Activated CD8-positive, alpha-beta memory T cell treated with anti-CD3 and anti-CD28 coated beads, Interleukin-2, amount 50 U/mL, for 24 hours (primary cell): Measurements from ENCODE around the gene PRKAG1.

ENCODE experiments used
- DNase-seq: peaks from one replicate; pipeline ENCODE4 v3.0.0-alpha.2; 2020; ENCODE audit errors: extremely low read depth

The PRKAG1 gene

DNA sequence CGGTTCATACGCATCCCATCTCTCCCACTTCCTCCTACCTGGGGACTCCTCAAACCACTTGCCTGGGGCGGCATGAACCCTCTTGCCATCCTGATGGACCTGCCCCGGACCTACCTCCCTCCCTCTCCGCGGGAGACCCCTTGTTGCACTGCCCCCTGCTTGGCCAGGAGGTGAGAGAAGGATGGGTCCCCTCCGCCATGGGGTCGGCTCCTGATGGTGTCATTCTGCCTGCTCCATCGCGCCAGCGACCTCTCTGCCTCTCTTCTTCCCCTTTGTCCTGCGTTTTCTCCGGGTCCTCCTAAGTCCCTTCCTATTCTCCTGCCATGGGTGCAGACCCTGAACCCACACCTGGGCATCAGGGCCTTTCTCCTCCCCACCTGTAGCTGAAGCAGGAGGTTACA, 36.8 kb downstream of the PRKAG1 start:
- no peak for DNase-seq

DNA sequence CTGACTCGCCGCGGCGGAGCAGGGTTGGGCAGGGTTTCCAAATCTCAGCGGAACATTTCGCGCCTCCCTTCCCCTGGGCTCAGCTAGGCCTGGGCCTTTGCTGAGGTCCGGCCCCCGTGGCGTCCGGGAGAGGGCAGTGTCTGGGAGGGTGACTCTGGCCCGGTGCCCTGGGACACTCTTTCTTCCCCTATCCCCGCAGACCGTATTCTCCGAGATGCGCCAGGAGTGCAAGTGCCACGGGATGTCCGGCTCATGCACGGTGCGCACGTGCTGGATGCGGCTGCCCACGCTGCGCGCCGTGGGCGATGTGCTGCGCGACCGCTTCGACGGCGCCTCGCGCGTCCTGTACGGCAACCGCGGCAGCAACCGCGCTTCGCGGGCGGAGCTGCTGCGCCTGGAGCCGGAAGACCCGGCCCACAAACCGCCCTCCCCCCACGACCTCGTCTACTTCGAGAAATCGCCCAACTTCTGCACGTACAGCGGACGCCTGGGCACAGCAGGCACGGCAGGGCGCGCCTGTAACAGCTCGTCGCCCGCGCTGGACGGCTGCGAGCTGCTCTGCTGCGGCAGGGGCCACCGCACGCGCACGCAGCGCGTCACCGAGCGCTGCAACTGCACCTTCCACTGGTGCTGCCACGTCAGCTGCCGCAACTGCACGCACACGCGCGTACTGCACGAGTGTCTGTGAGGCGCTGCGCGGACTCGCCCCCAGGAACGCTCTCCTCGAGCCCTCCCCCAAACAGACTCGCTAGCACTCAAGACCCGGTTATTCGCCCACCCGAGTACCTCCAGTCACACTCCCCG, 37.4 kb downstream of the PRKAG1 start:
- no peak for DNase-seq

DNA sequence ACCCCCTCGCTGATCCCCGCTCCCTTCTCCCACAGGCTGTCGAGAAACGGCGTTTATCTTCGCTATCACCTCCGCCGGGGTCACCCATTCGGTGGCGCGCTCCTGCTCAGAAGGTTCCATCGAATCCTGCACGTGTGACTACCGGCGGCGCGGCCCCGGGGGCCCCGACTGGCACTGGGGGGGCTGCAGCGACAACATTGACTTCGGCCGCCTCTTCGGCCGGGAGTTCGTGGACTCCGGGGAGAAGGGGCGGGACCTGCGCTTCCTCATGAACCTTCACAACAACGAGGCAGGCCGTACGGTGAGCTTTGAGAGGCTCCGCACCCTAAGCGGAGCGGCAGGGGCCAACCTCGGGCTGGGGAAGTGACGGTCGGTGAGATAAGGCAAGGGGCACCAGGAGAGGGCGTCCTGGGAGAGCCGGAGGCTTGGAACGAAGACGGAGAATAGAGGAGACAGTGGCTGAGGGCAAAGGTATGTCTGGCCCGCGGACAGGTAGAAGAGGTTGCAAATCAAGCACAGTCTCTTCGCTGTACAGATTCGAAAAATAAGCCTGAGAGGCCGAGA, 38.1 kb downstream of the PRKAG1 start:
- DNase-seq, result no peak

DNA sequence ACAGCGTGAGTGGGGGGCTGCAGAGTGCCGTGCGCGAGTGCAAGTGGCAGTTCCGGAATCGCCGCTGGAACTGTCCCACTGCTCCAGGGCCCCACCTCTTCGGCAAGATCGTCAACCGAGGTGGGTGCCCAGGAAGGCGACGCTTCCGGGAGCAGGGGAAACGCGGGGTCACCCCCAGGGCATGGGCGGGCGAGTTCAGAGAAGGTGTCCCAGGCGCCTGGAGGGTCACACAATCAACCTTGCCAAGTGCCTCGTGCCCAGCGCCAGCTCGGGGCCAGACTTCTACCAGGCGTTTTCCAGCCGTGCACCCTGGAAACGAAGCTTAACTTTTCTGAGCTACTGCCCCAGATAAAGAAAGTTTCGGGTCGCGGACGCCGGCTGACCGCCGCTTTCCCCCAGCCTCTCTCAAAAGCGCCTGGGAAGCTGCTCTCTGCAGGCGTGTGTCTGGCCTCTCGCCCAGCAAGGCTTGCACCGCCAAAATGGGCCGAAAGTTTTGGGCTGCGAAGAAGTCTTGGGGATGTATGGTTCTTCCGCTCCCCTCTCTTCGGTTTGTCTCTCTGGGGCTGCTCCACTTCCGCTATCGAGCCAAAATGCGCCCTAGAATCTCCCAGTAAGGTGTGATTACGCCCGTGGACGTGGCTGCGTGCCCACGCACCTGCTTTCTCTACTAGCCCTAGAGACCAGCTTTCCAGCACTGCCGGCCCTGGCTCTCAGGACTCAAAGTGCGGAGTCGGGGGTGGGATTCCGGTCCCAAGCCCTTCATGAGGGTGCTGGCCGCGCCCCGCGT, 38.8 kb downstream of the PRKAG1 start:
- no peak for DNase-seq

DNA sequence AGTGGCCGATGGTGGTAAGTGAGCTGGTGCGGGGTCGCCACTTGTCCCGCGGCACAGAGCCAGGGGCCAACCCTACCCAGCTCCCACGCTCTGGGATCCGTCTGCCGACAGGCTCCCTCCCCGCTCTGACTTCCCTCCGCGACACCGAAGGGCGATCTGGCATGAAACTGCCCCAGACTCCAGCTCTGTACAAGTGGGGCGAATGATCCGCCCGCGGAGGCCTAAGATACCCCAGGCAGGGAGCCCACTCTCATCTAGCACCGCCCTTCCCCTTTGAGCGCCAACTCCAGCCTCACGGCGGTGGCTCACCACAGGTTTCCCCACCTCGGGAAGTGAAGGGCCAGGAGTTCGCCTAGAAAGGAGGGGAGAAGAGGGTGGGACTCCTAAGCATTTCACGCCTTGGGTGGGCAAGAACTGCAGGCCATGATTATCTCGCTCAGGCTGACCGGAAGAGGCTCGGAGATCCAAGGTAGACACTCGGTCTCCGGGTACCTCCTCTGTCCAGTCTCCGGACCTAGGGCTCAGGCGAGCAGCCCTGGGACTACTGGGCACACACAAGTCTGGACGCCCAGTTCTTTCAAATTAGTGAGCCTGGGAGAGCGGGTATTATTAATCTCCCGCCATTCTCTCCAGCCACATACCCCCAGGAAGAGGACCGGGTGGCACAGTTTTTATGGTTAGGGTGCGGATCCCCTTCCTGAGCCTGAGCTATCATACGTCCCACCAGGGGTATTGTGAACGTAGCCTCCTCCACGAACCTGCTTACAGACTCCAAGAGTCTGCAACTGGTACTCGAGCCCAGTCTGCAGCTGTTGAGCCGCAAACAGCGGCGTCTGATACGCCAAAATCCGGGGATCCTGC, 39.6 kb downstream of the PRKAG1 start:
- DNase-seq, result no peak

DNA sequence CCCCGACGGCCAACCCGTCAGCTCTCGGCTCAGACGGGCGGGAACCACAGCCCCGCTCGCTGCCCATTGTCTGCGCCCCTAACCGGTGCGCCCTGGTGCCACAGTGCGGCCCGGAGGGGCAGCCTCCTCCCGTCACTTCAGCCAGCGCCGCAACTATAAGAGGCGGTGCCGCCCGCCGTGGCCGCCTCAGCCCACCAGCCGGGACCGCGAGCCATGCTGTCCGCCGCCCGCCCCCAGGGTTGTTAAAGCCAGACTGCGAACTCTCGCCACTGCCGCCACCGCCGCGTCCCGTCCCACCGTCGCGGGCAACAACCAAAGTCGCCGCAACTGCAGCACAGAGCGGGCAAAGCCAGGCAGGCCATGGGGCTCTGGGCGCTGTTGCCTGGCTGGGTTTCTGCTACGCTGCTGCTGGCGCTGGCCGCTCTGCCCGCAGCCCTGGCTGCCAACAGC, 40.3 kb downstream of the PRKAG1 start, which contains the start of gene WNT1:
TSS of gene WNT1 (plus strand) at position 32 of the 450 bp plus-strand sequence. CDS start at position 361, 329 bp downstream.
- no peak for DNase-seq

DNA sequence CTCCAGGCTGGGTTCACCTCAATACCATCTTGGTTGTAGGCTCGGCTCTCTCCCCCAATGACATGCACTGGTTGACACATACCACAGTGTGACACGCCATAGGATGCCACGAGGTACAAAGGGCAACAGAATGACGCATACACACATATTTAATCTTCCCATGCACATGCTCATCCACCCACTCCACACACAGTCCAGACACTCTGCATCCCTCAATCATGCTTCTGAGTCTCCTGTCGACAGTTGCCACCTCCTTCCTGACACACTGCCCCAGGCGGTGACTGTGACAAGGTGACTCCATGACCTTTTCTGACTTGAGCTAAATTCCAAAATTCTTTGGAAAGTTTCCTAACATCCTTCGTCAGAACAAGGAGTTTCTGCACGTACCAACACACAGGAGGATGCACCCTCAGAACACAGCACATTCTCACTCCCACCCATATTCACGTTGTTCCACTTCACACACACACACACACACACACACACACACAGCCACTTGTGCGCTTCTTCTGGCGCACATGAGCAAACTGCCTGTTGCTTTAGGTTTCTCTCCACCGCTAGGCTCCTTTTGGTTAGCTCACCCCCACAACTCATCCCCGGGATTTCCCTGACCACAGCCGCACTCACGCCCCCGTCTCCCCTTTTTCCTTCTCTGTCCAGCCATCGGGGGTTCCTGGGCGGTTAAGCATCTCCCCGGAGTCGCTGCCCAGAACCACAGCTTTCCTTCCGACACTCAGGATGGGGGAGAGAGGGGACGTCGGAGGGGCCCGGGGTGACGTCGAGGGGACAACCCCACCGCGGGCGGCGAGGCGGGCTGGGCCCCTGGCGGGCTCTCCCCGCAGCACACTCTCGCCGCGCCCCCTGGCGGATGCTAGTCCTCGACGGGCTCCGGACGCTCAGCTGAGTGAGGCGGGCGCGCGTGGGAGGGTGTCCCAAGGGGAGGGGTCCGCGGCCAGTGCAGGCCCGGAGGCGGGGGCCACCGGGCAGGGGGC, 41.0 kb downstream of the PRKAG1 start:
- DNase-seq, result no peak

DNA sequence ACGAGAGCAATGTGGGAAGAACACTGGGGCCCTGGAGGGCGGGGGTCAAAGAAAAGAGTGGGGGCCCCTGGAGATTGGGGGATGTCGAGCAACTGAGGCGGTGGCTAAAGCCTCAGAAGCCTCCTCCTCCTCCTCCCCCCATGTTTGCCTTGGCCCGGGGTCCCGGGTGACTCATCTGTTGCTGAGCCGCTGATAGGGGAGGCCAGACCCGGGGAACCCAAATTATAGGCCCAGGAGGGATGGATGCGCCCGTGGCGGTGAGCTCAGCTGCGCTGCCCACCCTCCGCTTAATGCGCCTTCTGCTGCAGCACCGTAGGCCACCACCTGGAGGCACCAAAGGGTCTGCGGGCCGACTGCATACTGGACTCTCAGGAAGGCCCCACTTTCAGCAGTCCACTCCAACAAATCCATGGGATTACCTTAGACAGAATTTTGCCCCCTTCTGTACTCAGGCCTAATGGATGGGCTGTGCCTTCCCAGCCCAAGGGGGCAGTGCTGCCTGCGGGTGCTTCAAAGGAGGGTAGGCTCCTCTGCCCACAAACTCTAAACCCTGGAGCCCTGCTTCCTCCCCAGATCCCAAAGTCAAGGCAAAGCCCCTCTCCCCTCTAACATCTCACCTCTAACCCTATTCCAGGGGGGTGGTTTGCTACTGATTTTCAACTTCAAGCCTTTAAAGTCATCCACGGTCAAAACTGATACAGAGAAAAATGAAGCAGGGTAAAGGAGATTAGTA, 44.5 kb downstream of the PRKAG1 start:
- DNase-seq, result no peak

DNA sequence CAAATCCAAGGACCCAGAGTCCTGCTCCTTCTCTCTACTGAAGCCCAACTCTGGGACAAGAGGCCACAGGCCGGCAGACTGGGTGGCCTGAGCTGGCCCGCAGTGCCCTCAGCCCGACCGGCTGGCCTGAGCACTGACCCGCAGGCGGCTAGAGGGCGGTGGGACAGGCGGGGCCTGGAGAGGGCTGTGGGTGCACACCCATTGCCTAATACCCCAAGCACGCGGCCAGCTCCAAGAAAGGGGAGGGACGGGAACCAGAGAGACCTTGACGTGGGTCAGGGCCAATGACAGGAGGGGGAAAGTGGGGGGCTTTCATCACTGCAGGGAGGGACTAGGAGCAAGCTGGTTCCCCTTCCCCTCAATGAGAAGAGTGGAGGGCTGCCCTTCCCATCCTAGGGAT, 45.0 kb downstream of the PRKAG1 start:
- no peak for DNase-seq

DNA sequence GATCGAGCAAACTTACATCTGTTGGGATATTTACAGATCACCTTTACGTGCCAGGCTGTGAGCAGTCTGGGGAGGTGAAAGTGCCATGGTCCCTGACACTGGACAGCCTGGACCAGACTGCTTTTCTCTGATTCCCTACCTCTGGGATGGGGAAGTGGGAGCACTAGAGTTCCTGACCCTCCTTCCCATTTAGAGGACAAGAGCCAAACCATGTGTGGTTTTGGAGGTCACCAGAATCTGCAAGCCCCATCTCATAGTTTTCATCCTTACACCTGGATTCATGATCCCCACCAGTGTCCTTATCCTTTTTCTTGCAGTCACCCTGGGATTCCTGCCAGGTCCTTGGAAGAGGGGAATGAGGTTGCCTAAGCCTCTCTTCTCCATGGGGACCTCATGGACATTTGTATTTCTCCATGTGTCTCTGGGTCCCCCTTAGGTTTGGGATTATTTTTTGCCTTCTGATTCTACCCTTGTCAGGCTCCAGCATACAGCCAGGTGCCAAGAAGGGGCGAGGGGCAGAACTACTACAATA, 45.6 kb downstream of the PRKAG1 start:
- no peak for DNase-seq

DNA sequence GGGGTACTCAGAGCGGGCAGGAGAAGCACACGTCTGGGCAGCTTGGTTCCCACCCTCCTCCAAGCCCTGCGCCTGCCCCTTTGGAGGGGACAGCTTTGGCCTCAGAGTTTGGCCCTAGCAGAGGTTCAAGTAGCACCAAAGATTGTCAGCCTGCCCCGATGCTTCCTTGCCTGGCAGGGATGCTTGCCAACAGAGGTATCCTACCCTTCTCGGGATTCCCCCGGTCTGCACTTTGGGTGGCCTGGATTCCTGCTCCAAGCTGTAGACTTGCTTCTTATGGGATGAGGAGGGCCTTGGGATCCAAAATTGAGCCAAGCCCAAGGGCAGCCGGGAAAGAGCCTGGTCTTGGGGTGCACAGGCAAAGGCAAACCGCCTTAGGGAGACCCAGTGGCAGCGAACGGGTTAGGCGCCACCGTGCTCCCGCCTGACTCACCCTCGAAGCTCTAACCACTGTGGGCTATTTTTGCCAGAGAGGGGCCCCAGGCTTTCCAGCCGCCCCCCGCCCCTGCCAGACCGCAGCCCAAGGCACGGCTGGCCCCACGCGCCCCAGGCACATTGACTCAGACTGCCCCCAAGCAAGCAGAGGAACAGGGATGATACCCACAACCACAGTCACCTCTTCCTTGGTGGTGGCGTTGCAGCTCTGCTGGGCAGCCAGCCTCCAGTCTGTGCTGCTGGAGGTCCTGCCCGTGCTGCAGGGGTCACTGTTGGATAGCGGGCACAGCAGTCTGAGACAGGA, 46.2 kb downstream of the PRKAG1 start:
- no peak for DNase-seq

DNA sequence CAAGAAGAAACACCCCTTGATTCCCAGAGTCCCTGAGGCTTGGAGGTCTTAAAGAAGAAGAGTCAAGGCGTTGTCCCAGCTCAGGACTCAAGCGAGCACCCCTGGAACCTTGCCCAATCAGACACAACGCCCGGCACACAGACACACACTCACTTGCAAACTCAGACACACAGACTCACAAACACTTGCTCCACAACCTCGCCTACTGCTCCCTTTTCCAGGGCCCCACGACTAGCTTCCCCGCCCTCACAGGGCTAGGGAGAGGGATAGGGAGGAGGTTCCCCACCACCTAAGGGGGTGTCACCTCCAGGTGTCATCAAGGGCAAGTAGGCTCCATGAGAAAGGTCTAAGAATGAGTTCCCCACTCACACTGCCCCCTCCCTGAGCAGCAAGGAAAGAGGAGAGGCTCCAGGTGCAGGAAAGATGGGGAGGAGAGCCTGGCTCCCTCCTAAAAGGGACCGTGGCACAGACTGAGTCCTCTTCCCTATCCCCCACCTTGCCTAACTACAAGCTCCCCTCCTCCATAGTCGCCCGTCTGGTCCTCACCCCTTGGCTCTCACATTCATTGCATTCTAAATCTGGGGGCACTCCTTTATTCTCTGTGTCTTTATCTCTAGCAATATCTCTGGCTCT, 47.8 kb downstream of the PRKAG1 start:
- DNase-seq, result no peak

DNA sequence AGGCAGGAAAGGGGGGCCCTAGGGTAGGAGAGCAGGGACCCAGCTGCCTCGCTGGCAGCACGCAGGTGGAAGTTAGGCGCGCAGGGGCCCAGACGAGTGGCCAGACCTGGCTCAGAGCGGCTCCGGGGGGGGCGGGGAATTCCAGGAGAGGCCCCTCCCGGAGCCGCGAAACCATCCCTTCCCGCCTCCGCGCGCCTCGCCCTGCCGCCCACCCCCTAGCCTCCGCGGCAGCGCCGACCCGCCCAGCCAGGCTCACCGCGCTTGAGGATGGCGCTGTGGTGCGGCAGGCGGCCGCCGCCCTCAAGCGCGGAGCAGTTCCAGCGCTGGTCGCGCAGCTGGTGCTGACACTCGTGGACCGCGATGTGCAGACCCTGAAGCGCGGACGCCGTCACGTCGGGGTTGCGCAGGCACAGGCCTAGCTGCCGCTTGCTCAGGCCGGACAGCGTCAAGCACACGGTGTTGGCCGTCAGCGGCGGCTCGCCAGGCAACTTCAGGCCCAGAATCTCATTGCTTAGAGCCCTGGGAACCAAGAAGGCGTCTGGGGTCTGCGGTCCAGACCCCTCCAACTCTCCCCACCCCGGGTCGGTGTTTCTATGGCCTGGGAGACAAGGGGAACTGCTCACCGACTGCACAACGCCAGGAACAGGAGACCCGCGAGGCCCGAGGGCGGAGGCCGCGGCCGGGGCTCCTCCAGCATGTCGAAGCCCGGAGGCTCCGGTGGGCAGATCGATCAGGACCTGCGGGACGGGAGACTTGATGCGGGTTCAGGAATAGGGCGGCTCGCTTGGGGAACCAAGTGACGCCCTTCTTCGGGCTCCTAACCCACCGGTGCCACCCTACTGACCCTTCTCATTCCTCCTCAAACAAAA, 48.5 kb downstream of the PRKAG1 start:
- DNase-seq, result no peak

DNA sequence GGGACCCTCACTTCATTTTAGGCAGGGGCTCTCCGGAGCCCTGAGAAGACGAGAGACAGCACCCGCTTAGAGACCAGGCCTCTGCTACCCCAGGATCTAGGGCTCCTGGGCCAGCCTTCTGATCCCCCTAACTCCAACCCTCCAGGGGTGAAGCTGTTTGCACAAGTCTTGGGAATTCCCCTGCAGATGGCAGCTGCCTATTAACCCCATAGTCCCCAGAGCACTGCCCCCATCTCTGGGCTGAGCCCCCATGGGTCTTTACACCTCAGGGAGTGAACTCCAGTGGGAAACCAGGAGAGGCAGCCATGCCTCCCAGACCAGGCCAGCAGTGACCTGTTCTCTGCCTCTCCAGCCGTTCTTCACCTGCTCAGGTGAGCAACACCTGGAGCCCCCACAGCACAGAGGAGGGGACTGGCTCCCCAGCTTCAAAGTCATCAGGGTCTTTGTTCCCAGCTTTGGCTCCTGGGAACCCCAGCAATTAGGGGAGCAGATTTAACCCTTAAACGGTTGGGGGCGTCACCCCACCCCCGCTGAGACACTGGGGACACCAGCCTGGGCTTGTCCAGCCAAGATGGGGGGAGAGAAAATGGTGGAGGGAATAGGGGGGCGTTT, 49.3 kb downstream of the PRKAG1 start:
- DNase-seq, result no peak

DNA sequence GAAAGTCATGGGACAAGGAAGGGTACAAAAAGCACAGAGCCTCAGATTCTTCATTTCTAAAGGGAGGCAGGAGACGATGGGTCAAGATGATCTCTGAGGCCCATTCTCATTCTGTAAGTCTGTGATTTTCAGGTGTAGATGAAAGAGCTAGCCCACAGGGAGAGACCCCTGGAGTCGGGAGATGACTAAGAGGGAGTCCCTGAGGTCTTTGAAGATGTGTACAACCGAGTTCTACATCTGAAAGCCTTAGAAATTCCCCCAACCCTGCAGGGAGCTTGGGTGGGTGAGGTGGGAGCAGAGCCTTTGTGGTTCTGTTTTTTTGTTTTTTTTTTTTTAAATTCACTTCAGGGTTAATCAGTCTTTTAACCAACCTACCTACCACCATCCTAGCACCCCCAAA, 50.1 kb downstream of the PRKAG1 start:
- no peak for DNase-seq

DNA sequence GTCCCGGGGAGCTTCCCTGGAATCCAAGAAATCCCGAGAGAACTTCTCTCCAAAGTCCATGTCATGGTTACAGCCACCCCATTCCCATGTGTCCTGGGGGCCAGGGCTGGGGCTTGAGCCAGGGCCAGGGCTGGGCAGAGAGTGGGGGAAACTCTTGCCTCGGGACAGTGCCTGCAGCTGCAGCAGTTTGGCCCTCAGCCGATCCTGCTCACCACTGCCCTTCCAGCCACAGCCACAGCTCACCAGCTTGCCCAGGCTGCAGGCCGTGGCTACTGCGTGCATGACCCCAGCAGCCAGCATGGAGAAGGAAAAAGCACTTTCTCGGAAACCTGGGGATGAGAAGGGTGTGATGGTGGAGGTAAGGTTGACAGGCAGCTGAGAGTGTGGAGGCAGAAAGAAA, 50.6 kb downstream of the PRKAG1 start:
- no peak for DNase-seq
